CD4-positive, alpha-beta T cell (primary cell): Measurements from ENCODE around the gene SUN3. TPM values are rescaled to one million over a fixed set of nuclear protein-coding genes. Genes with fewer than 3 reads are reported as not detected.

Experiments
- ATAC-seq: fragments of 200-7000 bp; cut with Tn5 transposase; one replicate; pipeline ENCODE4 v1.10.0; 2022; ENCODE audit warnings: mild to moderate bottlenecking; ENCODE audit not compliant: poor library complexity
- CTCF ChIA-PET: fragments of 350-600 bp; sonication (Branson Sonifier 250); formaldehyde crosslinking; loops from one replicate; lab custom pipeline; 2021; ENCODE audit warnings: antibody characterized with exemption, inconsistent platforms; lab: Charles Lee
- POLR2A ChIA-PET: fragments of 350-600 bp; sonication (Branson Sonifier 250); formaldehyde crosslinking; loops from one replicate; lab custom pipeline; 2021; ENCODE audit warnings: antibody characterized with exemption, inconsistent platforms; lab: Charles Lee
- DNase-seq, 14 experiments: peaks; one replicate each; pipeline ENCODE4 v3.0.0-alpha.2; 2013 to 2020; ENCODE audit warnings: mixed read lengths in 2 of 14
- H3K27ac ChIP-seq, 2 donors: one replicate each; pipeline versions ENCODE4 v1.5.1 to v1.7.0; 2013; ENCODE audit warnings: low read length in 2 of 2, low read depth in 1 of 2, mild to moderate bottlenecking in 1 of 2
- H3K27me3 ChIP-seq, 2 experiments: 1 replicate in 1 of 2; 2 replicates in 1 of 2; pipeline versions ENCODE4 v1.6.1 to v1.7.0; 2013; ENCODE audit warnings: low read length in 2 of 2, control low read depth in 1 of 2, mild to moderate bottlenecking in 1 of 2, moderate library complexity in 1 of 2; ENCODE audit not compliant: insufficient read depth in 2 of 2, control insufficient read depth in 1 of 2
- H3K36me3 ChIP-seq: one replicate; pipeline ENCODE4 v1.6.1; 2013; ENCODE audit warnings: low read length, control low read depth; ENCODE audit not compliant: insufficient read depth
- H3K4me1 ChIP-seq: one replicate; pipeline ENCODE4 v1.6.1; 2013; ENCODE audit warnings: low read length, control low read depth; ENCODE audit not compliant: insufficient read depth
- H3K4me3 ChIP-seq: one replicate; pipeline ENCODE4 v1.5.1; 2013; ENCODE audit warnings: mild to moderate bottlenecking, low read length, moderate library complexity
- H3K9me3 ChIP-seq, 2 experiments: 1 replicate in 1 of 2; 2 replicates in 1 of 2; pipeline versions ENCODE4 v1.6.1 to v1.7.0; 2013; ENCODE audit warnings: low read length in 2 of 2, mild to moderate bottlenecking in 2 of 2, control low read depth in 1 of 2, moderate library complexity in 1 of 2; ENCODE audit not compliant: control insufficient read depth in 1 of 2, insufficient read depth in 1 of 2
- H3K27ac Mint-ChIP-seq: one replicate; pipeline ENCODE4 v1.8.0; 2020; ENCODE audit warnings: mixed read lengths
- H3K27me3 Mint-ChIP-seq: one replicate; pipeline ENCODE4 v1.8.0; 2021; ENCODE audit warnings: mixed read lengths
- H3K36me3 Mint-ChIP-seq: one replicate; pipeline ENCODE4 v1.8.0; 2021; ENCODE audit warnings: low read depth, mixed read lengths
- H3K4me1 Mint-ChIP-seq: one replicate; pipeline ENCODE4 v1.8.0; 2021; ENCODE audit warnings: low read depth, mixed read lengths
- H3K4me3 Mint-ChIP-seq: one replicate; pipeline ENCODE4 v1.8.0; 2020; ENCODE audit warnings: mild to moderate bottlenecking, mixed read lengths
- H3K9me3 Mint-ChIP-seq: one replicate; pipeline ENCODE4 v1.8.0; 2020; ENCODE audit warnings: mixed read lengths
- CTCF ChIP-seq: fragments of 200-600 bp; IDR thresholded peaks from one replicate; pipeline ENCODE4 v1.8.0; 2022; ENCODE audit warnings: antibody characterized with exemption, mild to moderate bottlenecking
- intact Hi-C, 2 experiments: fragments of 100-400 bp; cut with DNase I in 1 of 2; cut with micrococcal nuclease in 1 of 2; formaldehyde crosslinking; loops; one replicate each; pipeline versions ENCODE4 v1.15.1 to v1.9.0; 2023 to 2025; cut with DNase I, micrococcal nuclease
- total RNA-seq, 174 experiments: library from RNA in 2 of 174; stranded (reverse) in 2 of 174; gene quantifications; one replicate each; pipeline ENCODE4 v1.2.3 and lab custom pipeline; 2021 to 2026

The SUN3 gene
- total RNA-seq, 2 experiments from 2014 or later: not detected

- no peak overlapping the region for H3K27ac Mint-ChIP-seq
- H3K9me3 Mint-ChIP-seq: no peaks in the 10 kb centered on the region
- H3K4me1 ChIP-seq: peaks cover 3% of the 10 kb centered on the region
- DNase-seq: no peak
- H3K9me3 ChIP-seq: no peaks in the 10 kb centered on the region
- peaks cover 98% of the 10 kb centered on the region for H3K36me3 Mint-ChIP-seq
- no peak overlapping the region for H3K4me3 Mint-ChIP-seq
- POLR2A ChIA-PET: interaction anchor here (0.6 kb wide), 1 partner anchor 122 kb away, joined by 4 read pairs; no protein-coding TSS in a partner anchor
- H3K36me3 ChIP-seq: peaks cover 87% of the 10 kb centered on the region
- CTCF ChIA-PET: interaction anchor here (1.2 to 1.3 kb wide), 2 partner anchors 24 to 143 kb away, joined by 3 to 4 read pairs; no protein-coding TSS in a partner anchor
- no peak for TF ChIP-seq CTCF
- peaks cover 39% of the 10 kb centered on the region for H3K4me1 Mint-ChIP-seq
- ATAC-seq: no peak
- H3K4me3 ChIP-seq: no peak overlapping the region
- H3K27ac ChIP-seq: no peak overlapping the region
- H3K27me3 ChIP-seq: no peaks in the 10 kb centered on the region
- intact Hi-C loops: no loop called here
- no peaks in the 10 kb centered on the region for H3K27me3 Mint-ChIP-seq
Observed at GRCh38 chr7:47967708-47968107, 61.2 kb downstream of the SUN3 start.

- intact Hi-C loops: no loop called here
- TF ChIP-seq CTCF: no peak
- peak overlapping the region; percentile 28 for H3K27ac Mint-ChIP-seq
- H3K4me3 Mint-ChIP-seq: no peak overlapping the region
- no peaks in the 10 kb centered on the region for H3K9me3 ChIP-seq
- peaks cover 98% of the 10 kb centered on the region for H3K36me3 Mint-ChIP-seq
- DNase-seq: no peak
- H3K9me3 Mint-ChIP-seq: no peaks in the 10 kb centered on the region
- H3K36me3 ChIP-seq: peaks cover 87% of the 10 kb centered on the region
- no peak overlapping the region for H3K27ac ChIP-seq
- POLR2A ChIA-PET: interaction anchor here (0.6 kb wide), 1 partner anchor 123 kb away, joined by 4 read pairs; no protein-coding TSS in a partner anchor
- H3K4me1 ChIP-seq: peaks cover 3% of the 10 kb centered on the region
- no peaks in the 10 kb centered on the region for H3K27me3 Mint-ChIP-seq
- no peaks in the 10 kb centered on the region for H3K27me3 ChIP-seq
- no peak for ATAC-seq
- H3K4me1 Mint-ChIP-seq: peaks cover 36% of the 10 kb centered on the region
- CTCF ChIA-PET: interaction anchor here (1.2 to 1.3 kb wide), 2 partner anchors 24 to 143 kb away, joined by 3 to 4 read pairs; no protein-coding TSS in a partner anchor
- no peak overlapping the region for H3K4me3 ChIP-seq
Observed at GRCh38 chr7:47967123-47967522, 61.8 kb downstream of the SUN3 start.

- H3K27ac Mint-ChIP-seq: no peak overlapping the region
- ChIA-PET POLR2A (no interaction called here), CTCF (no interaction called here)
- no peaks in the 10 kb centered on the region for H3K27me3 Mint-ChIP-seq
- H3K4me1 Mint-ChIP-seq: peaks cover 23% of the 10 kb centered on the region
- no peak overlapping the region for H3K4me3 ChIP-seq
- H3K27me3 ChIP-seq: no peaks in the 10 kb centered on the region
- TF ChIP-seq CTCF: no peak
- H3K9me3 Mint-ChIP-seq: no peaks in the 10 kb centered on the region
- H3K9me3 ChIP-seq: no peaks in the 10 kb centered on the region
- H3K27ac ChIP-seq: no peak overlapping the region
- H3K4me3 Mint-ChIP-seq: no peak overlapping the region
- peaks cover 99% of the 10 kb centered on the region for H3K36me3 Mint-ChIP-seq
- no peak for ATAC-seq
- intact Hi-C loops: no loop called here
- peaks cover 86% of the 10 kb centered on the region for H3K36me3 ChIP-seq
- H3K4me1 ChIP-seq: no peaks in the 10 kb centered on the region
- DNase-seq: no peak
Observed at GRCh38 chr7:47965456-47965855, 63.5 kb downstream of the SUN3 start.
